DMS53 treated with DMSO at 0.1 percent for 48 hours (cell line): ENCODE results near the gene RCBTB2.

Experiments used
- DNase-seq: peaks from one replicate; lab custom pipeline; 2025; ENCODE audit not compliant: unreplicated experiment; lab: John Stamatoyannopoulos, UW

Gene RCBTB2

DNA sequence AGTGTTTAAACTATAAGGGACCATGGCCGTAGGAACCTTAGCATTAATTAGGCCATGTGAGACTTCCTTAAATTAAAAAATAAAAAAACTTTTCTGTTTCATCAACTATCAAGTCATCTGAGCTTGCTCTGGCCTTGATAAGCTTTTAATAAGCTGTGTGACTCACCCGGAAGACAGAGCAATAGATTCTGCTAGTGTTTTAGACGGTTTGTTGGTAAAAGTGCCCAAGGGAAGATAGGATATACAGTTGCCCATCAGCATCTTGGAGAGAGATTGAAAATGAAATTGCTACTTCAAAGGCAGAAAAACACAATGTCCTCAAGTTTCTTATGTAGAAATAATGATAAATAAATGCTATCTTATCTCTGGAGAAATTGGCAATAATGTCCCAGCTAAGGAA, 31.2 kb upstream of the RCBTB2 start:
- no peak for DNase-seq

DNA sequence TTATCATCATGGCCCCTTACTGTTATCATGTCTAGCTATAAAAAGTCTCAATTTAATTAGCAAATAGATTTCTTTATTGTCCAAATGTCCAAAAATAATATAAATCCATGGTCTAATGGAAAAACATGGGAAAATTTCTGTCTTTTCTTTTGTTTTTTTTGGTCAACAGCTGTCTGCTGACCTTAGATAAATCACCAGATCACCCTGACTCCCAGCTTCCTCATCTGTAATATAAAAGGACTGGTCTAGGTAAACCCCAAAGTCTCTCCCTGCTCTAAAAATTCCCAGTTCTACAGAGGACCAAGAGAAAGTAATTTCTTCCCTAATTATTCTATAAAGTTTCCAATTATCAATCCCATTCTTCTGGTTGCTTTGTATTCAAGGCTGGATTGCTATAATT, 30.7 kb upstream of the RCBTB2 start:
- DNase-seq, result no peak

DNA sequence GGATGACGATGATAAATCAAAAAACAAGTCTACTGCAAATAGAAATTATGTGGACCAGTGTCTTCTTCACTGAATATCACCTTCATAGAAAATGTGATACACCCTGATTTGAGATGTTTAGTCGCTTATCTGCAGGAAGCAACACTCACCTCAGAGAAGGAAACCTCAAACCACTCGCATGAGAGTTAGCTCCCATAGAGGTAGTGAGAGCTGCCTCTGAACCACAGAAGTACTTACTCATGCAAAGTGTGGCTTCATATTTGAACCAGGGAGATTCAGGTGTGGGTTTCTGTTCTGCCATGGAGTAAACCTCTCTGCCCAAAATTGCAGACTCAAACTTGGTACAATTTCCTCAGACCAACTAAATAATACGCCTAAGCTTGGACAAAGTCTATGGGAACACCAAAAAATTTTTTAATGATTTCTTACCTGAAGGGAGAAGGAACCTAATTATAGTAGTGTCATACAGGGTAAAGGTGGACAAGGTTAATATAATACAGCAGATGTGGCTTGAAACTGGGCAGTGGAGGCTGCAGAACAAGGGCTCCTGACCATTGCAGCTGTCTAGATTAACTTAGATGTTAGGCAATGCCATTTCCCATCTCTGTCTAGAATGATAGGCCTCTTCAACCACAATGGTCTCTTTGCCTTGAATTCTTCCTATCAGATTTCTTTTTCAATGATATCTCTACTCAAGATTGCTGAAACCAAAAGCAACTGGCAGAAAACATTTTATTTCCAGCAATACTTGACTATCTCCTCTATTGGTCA, 29.6 kb upstream of the RCBTB2 start:
- no peak for DNase-seq

GRCh38 chr13:48561466-48562235, 28.8 kb upstream of the RCBTB2 start:
- no peak for DNase-seq

GRCh38 chr13:48560657-48561337, 27.9 kb upstream of the RCBTB2 start:
- DNase-seq, result no peak

- no peak for DNase-seq
Observed at GRCh38 chr13:48559638-48560320, 26.9 kb upstream of the RCBTB2 start.

DNA sequence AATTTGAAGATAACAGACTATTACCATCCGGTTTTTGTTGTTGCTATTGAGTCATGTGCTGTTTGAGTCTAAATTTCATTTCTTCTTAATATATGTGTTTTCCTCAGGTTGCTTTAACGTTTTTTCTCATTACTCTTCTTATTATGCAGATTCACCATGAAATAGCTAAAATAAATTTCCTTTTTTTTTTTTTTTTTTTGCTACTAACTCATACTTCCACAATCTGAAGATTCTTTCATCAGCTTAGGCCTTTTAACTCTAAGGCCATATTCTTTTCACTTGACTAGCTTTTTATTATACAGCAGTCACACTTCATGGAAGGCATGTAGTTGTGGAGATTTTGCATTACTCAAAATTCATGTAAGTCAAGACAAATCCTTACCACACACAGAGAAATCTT, 23.9 kb upstream of the RCBTB2 start:
- no peak for DNase-seq

DNA sequence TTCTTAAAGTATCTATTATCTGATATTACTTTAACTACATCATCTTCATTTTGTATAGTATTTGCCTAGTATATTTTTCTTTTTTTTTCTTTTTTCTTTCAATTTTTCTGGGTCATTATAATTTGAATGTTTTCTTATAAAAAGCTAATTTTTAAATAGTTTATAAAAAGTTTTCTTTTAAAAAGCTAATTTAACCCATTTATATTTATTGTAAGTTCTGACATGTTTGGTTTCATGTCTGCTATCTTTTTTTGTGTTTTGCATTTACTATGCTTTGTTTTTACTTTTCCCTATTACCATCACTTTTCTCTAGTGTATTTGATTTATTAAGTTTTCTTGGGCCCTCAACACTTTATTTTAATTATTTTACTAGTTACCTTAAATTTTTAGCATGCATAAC, 22.6 kb upstream of the RCBTB2 start:
- no peak for DNase-seq

GRCh38 chr13:48551329-48551728, 18.4 kb upstream of the RCBTB2 start:
- no peak for DNase-seq

- DNase-seq, result no peak
Observed at GRCh38 chr13:48549658-48550057, 16.8 kb upstream of the RCBTB2 start.

GRCh38 chr13:48547663-48548092, 14.8 kb upstream of the RCBTB2 start:
- DNase-seq, result no peak

- no peak for DNase-seq
Observed at GRCh38 chr13:48545608-48546007, 12.7 kb upstream of the RCBTB2 start.

- DNase-seq, result peak; percentile 57
Observed at GRCh38 chr13:48542581-48543341, 9.9 kb upstream of the RCBTB2 start.

- DNase-seq, result no peak
Observed at GRCh38 chr13:48542138-48542537, 9.3 kb upstream of the RCBTB2 start.

DNA sequence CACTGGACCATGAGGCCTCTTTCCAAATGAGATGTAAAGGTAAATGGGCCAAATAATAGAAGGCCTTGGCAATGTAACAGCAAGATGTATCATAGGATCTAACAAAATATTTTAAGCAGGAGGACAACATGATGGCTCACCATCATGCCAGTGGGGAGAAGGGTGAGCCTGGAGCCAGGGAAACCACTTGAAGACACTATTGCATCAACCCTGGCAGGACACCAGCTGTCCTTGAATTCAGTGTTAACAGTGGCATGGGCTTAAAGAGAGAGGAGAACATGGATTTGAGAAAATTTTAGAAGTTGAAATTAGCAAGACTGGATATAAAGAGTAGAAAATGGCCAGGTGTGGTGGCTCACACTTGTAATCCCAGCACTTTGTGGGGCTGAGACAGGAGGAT, 6.7 kb upstream of the RCBTB2 start:
- DNase-seq, result no peak

DNA sequence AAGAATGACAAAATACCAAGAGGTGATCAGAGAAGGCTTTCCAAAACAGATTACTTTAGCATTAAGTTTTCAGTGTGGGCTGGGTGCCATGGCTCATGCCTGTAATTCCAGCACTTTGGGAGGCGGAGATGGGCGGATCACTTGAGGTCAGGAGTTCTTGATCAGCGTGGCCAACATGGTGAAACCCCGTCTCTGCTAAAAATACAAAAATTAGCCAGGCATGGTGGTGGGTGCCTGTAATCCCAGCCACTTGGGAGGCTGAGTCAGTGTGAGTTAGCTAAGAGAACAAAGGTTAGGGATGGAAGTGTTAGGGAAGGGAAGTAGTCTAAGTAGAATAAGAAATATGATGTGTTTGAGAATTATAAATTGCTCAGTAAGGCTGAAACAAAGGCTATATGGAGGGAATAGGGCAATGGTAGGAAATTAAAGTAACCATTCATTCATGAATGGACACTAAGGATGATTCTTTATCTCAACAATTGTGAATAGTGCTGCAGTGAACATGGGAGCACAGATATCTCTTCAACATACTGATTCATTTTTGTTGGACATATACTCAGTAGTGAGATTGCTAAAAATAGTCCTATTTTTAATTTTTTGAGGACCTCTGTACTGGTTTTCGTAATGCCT, 3.9 kb upstream of the RCBTB2 start:
- no peak for DNase-seq

DNA sequence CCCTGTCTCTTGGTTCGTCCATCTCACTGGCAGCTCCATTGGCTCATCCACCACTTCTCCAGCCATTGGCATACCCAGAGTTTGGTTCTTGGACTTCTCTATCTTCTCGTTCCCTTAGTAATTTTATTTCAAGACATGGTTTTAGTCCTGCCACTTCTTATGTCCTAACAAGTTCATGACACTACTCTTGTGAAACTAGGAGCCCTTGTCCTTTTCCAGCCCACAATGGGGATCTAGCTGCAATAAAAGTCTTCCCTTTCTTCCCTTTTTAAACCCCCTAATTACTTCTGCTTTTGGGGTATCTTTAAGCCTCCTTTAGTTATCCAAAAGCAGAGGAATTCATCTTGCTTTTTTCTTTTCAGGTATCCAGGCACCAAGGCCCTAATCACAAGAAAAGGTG, 2.9 kb upstream of the RCBTB2 start:
- DNase-seq, result no peak

DNA sequence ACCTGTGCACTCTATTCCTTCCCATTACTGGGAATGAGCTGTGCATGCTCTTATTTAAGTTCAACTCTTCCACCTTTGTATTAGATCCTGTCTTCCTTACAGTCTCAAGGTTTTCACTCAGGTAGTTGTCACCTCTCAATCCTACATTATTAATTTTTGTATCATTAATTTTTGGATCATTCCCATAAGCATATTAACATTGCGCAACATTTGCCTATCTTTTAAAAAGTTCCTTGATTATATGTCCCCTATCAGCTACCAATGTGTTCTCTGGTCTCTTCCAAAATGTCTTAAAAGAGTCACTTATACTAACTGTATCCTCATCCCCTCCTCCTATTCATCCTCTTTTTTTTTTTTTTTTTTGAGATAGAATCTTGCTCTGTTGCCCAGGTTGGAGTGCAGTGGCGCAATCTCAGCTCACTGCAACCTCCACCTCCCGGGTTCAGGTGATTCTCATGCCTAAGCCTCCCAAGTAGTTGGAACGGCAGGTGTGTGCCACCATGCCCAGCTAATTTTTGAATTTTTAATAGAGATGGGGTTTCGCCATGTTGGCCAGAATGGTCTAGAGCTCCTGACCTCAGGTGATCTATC, 2.1 kb upstream of the RCBTB2 start:
- no peak for DNase-seq

DNA sequence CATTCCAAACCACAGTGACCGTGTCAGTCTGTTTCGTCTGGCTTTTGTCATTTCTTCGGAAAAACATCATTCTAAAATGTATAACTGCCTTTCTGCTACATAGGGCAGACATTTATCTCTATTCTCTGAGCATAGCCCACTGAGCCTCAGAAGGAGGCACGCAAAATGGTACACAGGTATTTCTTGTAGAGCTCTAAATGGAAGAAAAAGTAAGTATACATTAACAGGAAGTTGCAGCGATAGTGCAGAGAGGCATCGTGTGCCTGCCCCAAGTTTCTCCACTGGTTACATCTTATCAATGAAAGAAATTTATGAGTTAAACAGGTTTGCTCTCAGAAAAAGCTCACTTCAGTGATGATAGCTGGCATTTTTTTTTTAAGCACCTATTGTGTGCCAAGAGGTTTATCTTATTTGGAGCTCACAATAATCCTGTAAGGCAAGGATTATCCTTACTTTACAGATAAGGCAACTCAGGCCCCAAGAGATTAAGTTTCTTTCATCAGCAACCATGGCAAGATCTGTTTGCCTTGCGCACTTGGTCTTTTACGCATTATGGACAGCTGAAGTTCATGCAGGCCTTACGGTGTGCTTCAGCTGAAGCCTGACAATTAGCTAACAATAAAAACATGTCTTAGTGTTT, 1.2 kb upstream of the RCBTB2 start:
- no peak for DNase-seq

DNA sequence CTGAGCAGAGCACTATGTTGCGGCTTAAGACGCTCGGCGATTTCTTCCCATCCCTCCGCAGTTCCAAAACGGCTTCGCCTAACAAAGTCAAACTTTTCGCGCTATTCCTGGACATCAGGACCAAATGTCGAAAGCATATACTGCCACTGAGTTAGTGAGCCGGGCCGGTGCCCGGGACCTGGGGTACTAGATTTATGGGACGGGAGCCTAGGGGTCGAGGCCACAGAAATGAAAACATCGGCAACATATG, 699 bp downstream of the RCBTB2 start:
- peak; percentile 51 for DNase-seq
